Endothelial cell (in vitro differentiated cells): ENCODE results near the gene RELCH. TPM values are rescaled to one million over a fixed set of nuclear protein-coding genes. Genes with fewer than 3 reads are reported as not detected.

Source experiments
- DNase-seq: peaks from one replicate; pipeline ENCODE4 v3.0.0; 2021; ENCODE audit warnings: low spot score
- H3K27ac Mint-ChIP-seq: one replicate; pipeline ENCODE4 v1.8.0; 2021; ENCODE audit warnings: mixed read lengths, inconsistent platforms; ENCODE audit not compliant: unreplicated experiment
- H3K27me3 Mint-ChIP-seq: one replicate; pipeline ENCODE4 v1.8.0; 2021; ENCODE audit warnings: mild to moderate bottlenecking, moderate library complexity, mixed read lengths, inconsistent platforms; ENCODE audit not compliant: unreplicated experiment
- H3K36me3 Mint-ChIP-seq: one replicate; pipeline ENCODE4 v1.8.0; 2021; ENCODE audit warnings: mild to moderate bottlenecking, low read depth, mixed read lengths, inconsistent platforms; ENCODE audit not compliant: unreplicated experiment
- H3K4me1 Mint-ChIP-seq: one replicate; pipeline ENCODE4 v1.8.0; 2021; ENCODE audit warnings: mild to moderate bottlenecking, mixed read lengths, inconsistent platforms; ENCODE audit not compliant: unreplicated experiment
- H3K4me3 Mint-ChIP-seq: one replicate; pipeline ENCODE4 v1.8.0; 2021; ENCODE audit warnings: mild to moderate bottlenecking, mixed read lengths, inconsistent platforms; ENCODE audit not compliant: unreplicated experiment
- H3K9me3 Mint-ChIP-seq: one replicate; pipeline ENCODE4 v1.8.0; 2021; ENCODE audit warnings: mixed read lengths, inconsistent platforms; ENCODE audit not compliant: unreplicated experiment
- total RNA-seq: library from RNA; stranded (reverse); fragmentation: NEBNext Ultra II Directional; extraction: Animal tissue kit (Norgen Biotek cat#: 25700); gene quantifications from one replicate; pipeline ENCODE4 v1.2.1, GENCODE V29; 2021; ENCODE audit not compliant: unreplicated experiment
- TF ChIP-seq, protein P1 (sequence below): fragments of 200-600 bp; sonication (generic); IDR thresholded peaks from one replicate; pipeline ENCODE4 v1.5.0; 2021; ENCODE audit warnings: antibody characterized with exemption; ENCODE audit not compliant: unreplicated experiment

RELCH gene
- total RNA-seq, 1 donor from 2014 or later, result 27.3 TPM

DNA sequence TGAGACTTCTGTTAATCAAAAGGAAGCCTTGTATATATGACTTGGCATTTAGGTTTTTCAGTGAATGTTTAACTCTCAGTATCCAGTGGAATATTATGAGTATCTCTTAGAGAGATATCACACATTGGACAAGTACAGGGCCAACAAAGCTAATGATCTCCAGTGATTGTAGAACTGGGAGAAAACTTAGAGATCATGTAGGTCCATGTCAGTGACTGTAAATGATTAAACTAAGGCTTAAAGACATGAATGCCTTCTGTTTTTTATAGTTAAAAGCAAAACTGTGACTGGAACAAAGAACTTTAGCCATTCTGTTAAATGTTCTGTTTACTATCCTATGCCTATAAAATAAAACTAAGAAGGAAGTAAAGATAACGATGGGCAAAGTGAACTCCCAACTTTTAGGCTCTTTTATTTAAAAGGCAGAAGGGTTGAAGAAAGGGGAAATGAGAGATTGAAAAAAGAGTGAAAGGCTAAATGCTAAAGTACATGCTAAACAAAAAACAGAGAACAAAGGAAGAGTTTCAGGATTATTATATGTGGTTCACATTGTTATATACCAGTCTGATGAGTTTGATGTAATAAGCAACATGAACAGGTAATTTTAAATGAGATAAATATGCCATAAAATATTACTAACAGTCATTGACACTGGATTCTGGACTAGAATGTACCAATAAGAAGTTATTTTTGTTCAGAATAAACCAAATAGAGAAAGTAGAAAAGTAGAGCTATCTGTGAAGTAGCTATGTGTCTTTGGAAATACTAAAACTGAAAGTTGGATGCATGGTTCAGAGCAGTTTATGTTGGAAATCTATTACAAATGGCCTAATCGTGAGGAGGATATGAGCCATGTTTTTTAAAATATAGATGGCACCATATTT lies 101.0 kb downstream of the RELCH start:
- H3K36me3 Mint-ChIP-seq, result peaks cover 5% of the 10 kb centered on the region
- no peaks in the 10 kb centered on the region for H3K9me3 Mint-ChIP-seq
- no peaks in the 10 kb centered on the region for H3K4me1 Mint-ChIP-seq
- no peak for DNase-seq
- H3K27ac Mint-ChIP-seq, result no peak overlapping the region
- peaks cover 3% of the 10 kb centered on the region for H3K27me3 Mint-ChIP-seq
- no peak overlapping the region for H3K4me3 Mint-ChIP-seq
- TF ChIP-seq, protein P1, sequence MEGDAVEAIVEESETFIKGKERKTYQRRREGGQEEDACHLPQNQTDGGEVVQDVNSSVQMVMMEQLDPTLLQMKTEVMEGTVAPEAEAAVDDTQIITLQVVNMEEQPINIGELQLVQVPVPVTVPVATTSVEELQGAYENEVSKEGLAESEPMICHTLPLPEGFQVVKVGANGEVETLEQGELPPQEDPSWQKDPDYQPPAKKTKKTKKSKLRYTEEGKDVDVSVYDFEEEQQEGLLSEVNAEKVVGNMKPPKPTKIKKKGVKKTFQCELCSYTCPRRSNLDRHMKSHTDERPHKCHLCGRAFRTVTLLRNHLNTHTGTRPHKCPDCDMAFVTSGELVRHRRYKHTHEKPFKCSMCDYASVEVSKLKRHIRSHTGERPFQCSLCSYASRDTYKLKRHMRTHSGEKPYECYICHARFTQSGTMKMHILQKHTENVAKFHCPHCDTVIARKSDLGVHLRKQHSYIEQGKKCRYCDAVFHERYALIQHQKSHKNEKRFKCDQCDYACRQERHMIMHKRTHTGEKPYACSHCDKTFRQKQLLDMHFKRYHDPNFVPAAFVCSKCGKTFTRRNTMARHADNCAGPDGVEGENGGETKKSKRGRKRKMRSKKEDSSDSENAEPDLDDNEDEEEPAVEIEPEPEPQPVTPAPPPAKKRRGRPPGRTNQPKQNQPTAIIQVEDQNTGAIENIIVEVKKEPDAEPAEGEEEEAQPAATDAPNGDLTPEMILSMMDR, result no peak

DNA sequence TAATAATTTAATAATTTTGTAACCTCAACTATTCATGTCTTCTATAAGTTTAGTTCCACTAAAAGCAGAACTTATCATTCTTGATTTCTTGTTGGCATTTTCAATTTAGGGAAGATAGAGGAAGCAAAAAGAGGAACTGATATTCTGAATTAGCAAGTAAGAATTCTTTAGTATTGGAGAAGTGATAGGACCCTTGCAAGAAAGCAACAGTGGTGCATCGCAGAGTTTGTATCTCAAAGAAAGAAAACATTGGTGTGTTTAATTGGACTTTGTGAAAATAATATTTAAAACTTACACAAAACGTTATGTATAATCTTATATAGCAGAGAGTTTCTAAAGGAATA lies 101.6 kb downstream of the RELCH start:
- no peak overlapping the region for H3K27ac Mint-ChIP-seq

DNA sequence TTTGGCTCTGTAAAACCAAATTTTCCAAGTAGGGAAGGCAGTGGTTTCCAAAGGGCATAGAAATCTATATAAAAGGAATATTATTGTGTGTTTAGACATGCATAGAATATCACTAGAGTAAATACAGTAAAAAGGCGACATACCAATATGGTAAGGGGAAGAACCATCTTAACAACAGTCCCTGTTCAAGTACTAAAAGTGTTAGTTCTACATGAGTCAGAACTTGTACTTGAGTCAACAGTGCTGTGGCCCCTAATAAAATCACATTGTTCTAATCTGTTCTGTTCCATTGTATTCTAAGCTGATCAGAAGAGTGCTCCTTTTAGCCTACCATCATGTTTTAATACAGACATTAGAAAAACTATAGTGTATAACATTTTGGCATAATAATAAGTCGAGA lies 102.0 kb downstream of the RELCH start:
- Mint-ChIP-seq H3K27me3 (peaks cover 3% of the 10 kb centered on the region), H3K9me3 (no peaks in the 10 kb centered on the region), H3K27ac (no peak overlapping the region), H3K4me1 (no peaks in the 10 kb centered on the region), H3K36me3 (peaks cover 5% of the 10 kb centered on the region), H3K4me3 (no peak overlapping the region)
- TF ChIP-seq, protein P1, result no peak
- DNase-seq, result no peak

More for the DNA sequence above, 101.6 kb downstream of the RELCH start:
- H3K4me1 Mint-ChIP-seq, result no peaks in the 10 kb centered on the region
- TF ChIP-seq, protein P1, result no peak
- no peak overlapping the region for H3K4me3 Mint-ChIP-seq
- no peaks in the 10 kb centered on the region for H3K9me3 Mint-ChIP-seq
- DNase-seq, result no peak
- H3K36me3 Mint-ChIP-seq, result peaks cover 5% of the 10 kb centered on the region
- H3K27me3 Mint-ChIP-seq, result peaks cover 3% of the 10 kb centered on the region

DNA sequence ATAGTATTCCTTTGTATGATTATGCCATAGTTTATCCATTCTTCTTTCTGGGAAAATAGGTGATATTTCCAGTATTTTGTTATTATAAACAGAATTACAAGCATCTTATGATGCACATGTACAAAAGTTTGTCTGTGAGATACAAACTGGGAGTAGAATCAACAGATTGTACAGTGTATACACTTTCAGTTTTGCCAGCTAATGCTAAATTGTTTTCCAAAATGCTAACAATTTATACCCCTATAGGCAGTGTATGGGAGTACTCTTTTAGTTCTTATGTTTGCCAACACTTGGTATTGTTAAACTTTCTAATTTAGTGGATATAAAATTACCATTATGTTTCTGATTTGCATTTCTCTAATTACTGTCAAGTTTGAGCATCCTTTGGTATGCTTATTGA lies 107.0 kb downstream of the RELCH start:
- DNase-seq, result no peak
- Mint-ChIP-seq H3K9me3 (no peaks in the 10 kb centered on the region), H3K36me3 (no peaks in the 10 kb centered on the region), H3K4me3 (no peak overlapping the region), H3K27me3 (no peaks in the 10 kb centered on the region), H3K4me1 (no peaks in the 10 kb centered on the region), H3K27ac (no peak overlapping the region)
- TF ChIP-seq, protein P1, result no peak

DNA sequence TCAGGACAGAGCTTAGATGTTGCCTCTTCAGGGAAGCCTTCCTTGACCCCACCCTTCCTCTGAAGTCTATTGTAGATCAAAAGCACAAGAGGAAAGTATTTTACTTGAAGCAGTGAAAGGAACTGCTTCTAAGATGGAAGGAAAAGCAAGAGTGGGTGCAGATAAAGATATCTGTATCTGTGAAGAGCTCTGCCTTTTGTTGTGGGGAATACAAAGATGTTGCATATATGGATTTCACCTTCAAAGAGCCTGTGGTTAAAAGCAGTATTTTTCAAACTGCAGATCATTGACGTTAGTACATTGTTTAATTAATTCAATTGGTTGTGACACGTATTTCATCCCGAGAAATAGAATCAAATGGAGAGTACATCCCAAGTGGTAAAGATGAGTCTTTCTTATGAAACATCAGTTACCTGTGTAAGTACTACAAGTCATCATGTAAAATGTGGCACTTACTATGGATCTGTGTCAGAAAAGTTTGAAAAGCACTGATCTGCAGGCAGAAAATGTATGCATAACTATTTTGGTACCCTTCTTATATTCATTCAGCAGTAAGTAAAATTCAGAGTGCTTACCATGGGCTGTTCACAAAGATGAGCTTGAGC lies 113.4 kb downstream of the RELCH start:
- H3K27ac Mint-ChIP-seq, result no peak overlapping the region
- H3K4me1 Mint-ChIP-seq, result peaks cover 6% of the 10 kb centered on the region
- H3K4me3 Mint-ChIP-seq, result no peak overlapping the region
- H3K36me3 Mint-ChIP-seq, result peaks cover 5% of the 10 kb centered on the region
- no peaks in the 10 kb centered on the region for H3K27me3 Mint-ChIP-seq
- TF ChIP-seq, protein P1, result no peak
- DNase-seq, result no peak
- H3K9me3 Mint-ChIP-seq, result no peaks in the 10 kb centered on the region
